Left ventricle myocardium inferior (tissue), 1 donor: ENCODE results near the gene KBTBD13. TPM values are rescaled to one million over a fixed set of nuclear protein-coding genes. Genes with fewer than 3 reads are reported as not detected.

Experiments used
- DNase-seq: peaks from one replicate; pipeline ENCODE4 v3.0.0-alpha.2; 2020
- H3K27ac ChIP-seq: fragments of 200-600 bp; replicated peaks from 2 replicates; pipeline ENCODE4 v1.8.0; 2021
- H3K27me3 ChIP-seq: fragments of 200-600 bp; 2 replicates; pipeline ENCODE4 v1.8.0; 2021; ENCODE audit warnings: low read depth
- H3K36me3 ChIP-seq: fragments of 200-600 bp; 2 replicates; pipeline ENCODE4 v1.8.0; 2021
- H3K4me1 ChIP-seq: fragments of 200-600 bp; 2 replicates; pipeline ENCODE4 v1.8.0; 2021
- H3K4me3 ChIP-seq: fragments of 200-600 bp; 2 replicates; pipeline ENCODE4 v1.8.0; 2021; ENCODE audit warnings: mild to moderate bottlenecking, moderate library complexity
- H3K9me3 ChIP-seq: fragments of 200-600 bp; replicated peaks from 2 replicates; pipeline ENCODE4 v1.8.0; 2021
- CTCF ChIP-seq: fragments of 200-600 bp; IDR thresholded peaks from 2 replicates; pipeline ENCODE4 v1.8.0; 2021; ENCODE audit warnings: antibody characterized with exemption, mild to moderate bottlenecking, borderline replicate concordance
- intact Hi-C: fragments of 100-400 bp; cut with micrococcal nuclease; formaldehyde crosslinking; loops from one replicate; pipeline ENCODE4 v1.11.0; 2022
- total RNA-seq: library from RNA; stranded (reverse); fragmentation: NEBNext Ultra II Directional; extraction: Animal tissue kit (Norgen Biotek cat#: 25700); gene quantifications from one replicate; pipeline ENCODE4 v1.2.1, GENCODE V29; 2021
- donor health status: DM: no; HTN: yes; CAD: no; lungs with severe emphysema.

KBTBD13 gene
- total RNA-seq, 1 donor from 2014 or later = 5.2 TPM

- Histone ChIP-seq H3K9me3 (no peaks in the 10 kb centered on the region), H3K36me3 (no peaks in the 10 kb centered on the region), H3K27ac (peak within 1 kb of the TSS; percentile 37), H3K27me3 (no peaks in the 10 kb centered on the region), H3K4me3 (no peak within 1 kb of the TSS), H3K4me1 (peaks cover 28% of the 10 kb centered on the region)
- TF ChIP-seq CTCF = no peak
- DNase-seq = peak; percentile 72
- intact Hi-C loops = no loop called here
Measured at GRCh38 chr15:65044724-65045481, 31.6 kb upstream of the KBTBD13 start, which contains the start of gene SLC51B. TSS of gene SLC51B (plus strand) at chr15:65045387. CDS start at chr15:65050005, 4,618 bp downstream.

GRCh38 chr15:65048241-65048640 is 28.3 kb upstream of the KBTBD13 start:
- Histone ChIP-seq H3K9me3 (no peaks in the 10 kb centered on the region), H3K4me1 (peaks cover 33% of the 10 kb centered on the region), H3K36me3 (no peaks in the 10 kb centered on the region), H3K27me3 (no peaks in the 10 kb centered on the region), H3K4me3 (no peak overlapping the region), H3K27ac (no peak overlapping the region)
- no peak for TF ChIP-seq CTCF
- intact Hi-C loops = no loop called here
- DNase-seq = no peak

DNA sequence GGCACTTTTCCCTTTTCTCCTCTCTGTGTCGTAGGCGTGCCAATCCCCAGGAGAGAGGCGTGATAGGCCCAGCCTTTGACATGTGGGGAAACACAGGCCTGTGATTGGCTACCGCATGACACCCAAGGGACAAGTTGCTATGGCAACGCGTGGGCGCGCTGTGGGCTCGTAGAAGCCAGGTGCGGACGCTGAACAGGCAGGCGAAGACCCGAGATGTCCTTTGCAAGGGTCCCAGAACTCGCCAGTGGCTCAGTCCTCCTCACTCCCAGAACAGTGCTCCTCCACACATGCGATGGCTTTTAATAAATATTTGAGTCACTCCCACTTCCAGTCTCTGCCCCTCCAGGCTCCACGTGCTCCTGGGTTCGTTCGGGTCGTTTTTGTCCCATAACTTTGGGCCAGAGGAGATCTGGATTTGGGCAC is 27.1 kb upstream of the KBTBD13 start:
- peaks cover 32% of the 10 kb centered on the region for H3K4me1 ChIP-seq
- intact Hi-C loops = no loop called here
- H3K4me3 ChIP-seq = peak overlapping the region; percentile 59
- H3K27me3 ChIP-seq = no peaks in the 10 kb centered on the region
- H3K9me3 ChIP-seq = no peaks in the 10 kb centered on the region
- no peak overlapping the region for H3K27ac ChIP-seq
- no peaks in the 10 kb centered on the region for H3K36me3 ChIP-seq
- peak; percentile 90 for DNase-seq
- TF ChIP-seq CTCF = no peak

GRCh38 chr15:65050270-65050669 is 26.3 kb upstream of the KBTBD13 start:
- DNase-seq = no peak
- intact Hi-C loops = loop anchor here (10.0 kb wide), 1 partner anchor 55 kb away; no protein-coding TSS in a partner anchor

GRCh38 chr15:65051266-65051665 is 25.3 kb upstream of the KBTBD13 start:
- no peak for TF ChIP-seq CTCF
- H3K27me3 ChIP-seq = no peaks in the 10 kb centered on the region

More at GRCh38 chr15:65050270-65050669, 26.3 kb upstream of the KBTBD13 start:
- Histone ChIP-seq H3K4me1 (peaks cover 32% of the 10 kb centered on the region), H3K27me3 (no peaks in the 10 kb centered on the region), H3K36me3 (no peaks in the 10 kb centered on the region), H3K27ac (no peak overlapping the region), H3K4me3 (no peak overlapping the region), H3K9me3 (no peaks in the 10 kb centered on the region)
- no peak for TF ChIP-seq CTCF

More at GRCh38 chr15:65051266-65051665, 25.3 kb upstream of the KBTBD13 start:
- H3K27ac ChIP-seq = no peak overlapping the region
- no peak for DNase-seq
- H3K4me3 ChIP-seq = no peak overlapping the region
- H3K4me1 ChIP-seq = peaks cover 37% of the 10 kb centered on the region
- intact Hi-C loops = loop anchor here (10.0 kb wide), 1 partner anchor 54 kb away; no protein-coding TSS in a partner anchor
- H3K36me3 ChIP-seq = no peaks in the 10 kb centered on the region
- no peaks in the 10 kb centered on the region for H3K9me3 ChIP-seq
